HG03571 (cell line): ENCODE results near the gene OCEL1.
A peak's percentile ranks its signal among the peaks of the same experiment; 100 is the strongest.
"Not testable (repeated sequence)": the region's sequence is repeated elsewhere in the genome, so short reads cannot be mapped to it uniquely, and the experiment has no call there.

Experiments used
- ATAC-seq: cut with Tn5 transposase; IDR thresholded peaks from one replicate; pipeline ENCODE4 v1.9.1; 2021; ENCODE audit not compliant: unreplicated experiment

OCEL1 gene

DNA sequence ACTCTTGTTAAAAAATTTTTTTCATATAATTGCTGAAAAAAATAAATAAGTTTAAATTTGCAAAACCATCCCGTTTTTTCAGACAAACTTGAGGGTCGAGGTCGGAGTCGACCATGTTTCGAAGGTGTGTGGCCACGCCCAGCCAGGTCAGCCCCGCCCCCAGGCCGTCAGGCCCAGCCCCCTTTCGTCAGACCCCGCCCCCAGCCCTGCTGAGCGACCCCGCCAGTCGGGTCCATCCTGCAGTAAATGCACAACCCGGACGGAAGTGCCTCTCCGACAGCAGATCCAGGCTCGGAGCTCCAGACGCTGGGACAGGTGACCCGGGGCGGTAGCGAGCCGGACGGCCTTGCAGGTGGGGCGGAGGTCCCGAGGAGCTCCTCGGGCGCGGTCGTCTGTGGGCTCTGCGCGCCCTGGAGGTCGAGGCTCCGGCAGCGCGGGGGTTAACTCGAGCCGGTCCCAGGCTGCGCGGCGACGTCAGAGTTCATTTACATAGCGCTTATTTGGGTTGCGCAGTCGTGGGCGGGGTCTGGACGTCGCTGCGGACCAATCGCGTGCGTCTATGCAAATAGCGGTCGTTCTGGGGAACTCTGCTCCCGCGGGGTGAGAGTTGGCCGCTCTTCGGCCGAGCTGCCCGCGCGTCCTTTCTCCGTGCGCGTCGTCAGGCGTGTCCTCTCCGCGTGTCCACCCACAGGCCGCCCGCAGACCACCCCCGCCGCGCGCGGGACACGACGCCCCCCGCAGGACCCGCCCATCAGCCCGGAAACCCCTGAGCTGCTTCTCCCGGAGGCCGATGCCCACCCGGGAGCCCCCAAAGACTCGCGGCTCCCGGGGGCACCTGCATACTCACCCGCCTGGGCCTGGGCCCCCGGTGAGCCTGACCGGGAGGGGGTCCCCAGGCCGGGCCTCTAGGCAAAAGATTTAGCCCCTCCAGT, at the start of gene OCEL1:
Gene OCEL1 (plus strand): TSS at position 225 of the 932 bp plus-strand sequence. CDS start 22 bp downstream, at position 247.
- peak; percentile 81 for ATAC-seq

DNA sequence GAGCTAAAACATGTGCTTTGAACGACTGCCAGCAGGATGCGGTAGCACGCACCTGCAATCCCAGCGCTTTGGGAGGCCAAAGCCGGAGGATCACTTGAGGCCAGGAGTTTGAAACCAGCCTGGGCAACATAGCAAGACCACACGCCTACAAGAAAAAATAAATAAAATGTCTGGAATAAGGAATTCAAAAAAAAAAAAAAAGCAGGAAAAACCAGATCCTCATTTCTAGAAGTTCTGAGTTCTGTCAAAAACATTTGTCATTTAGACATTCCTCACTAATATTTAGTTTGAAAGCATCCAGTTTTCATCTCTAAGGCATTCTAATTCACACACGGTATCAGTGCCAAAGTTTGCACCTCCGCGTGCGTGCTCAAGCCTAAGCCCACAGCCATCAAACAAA, 47.7 kb upstream of the OCEL1 start:
- no peak for ATAC-seq

DNA sequence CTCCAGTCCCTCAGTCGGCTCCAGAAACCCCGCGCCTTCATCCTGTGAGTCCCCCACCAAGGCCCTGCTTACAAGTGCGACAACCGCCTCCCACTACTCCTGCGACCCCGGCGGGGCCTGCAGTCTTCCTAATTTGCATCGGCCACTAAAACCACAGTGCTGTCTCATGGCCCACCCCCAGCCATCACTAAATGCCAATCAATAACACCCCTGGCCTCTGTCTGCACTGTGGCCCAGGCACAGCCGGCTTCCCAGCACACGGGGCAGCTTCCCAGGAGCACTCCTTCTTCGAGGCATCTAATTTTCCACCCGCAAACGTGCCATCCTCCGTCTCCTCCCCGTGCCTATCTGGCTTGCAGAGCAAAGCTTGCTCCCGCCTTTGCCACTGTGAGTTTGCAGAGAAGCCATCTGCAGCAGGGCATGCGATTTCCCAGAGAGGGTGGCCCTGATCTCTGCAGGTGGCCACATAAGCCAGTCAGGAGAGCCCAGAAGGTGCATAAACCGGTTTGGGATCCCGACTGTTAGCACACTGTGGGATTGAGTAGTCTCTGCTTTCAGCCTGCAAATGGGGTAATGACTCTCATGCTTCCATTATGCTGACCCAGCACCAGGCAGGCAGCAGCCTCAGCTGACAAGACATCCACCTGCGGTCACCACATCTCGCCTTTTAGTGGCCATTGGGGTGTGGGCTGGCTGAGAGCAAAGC, 44.9 kb upstream of the OCEL1 start:
- ATAC-seq = no peak

DNA sequence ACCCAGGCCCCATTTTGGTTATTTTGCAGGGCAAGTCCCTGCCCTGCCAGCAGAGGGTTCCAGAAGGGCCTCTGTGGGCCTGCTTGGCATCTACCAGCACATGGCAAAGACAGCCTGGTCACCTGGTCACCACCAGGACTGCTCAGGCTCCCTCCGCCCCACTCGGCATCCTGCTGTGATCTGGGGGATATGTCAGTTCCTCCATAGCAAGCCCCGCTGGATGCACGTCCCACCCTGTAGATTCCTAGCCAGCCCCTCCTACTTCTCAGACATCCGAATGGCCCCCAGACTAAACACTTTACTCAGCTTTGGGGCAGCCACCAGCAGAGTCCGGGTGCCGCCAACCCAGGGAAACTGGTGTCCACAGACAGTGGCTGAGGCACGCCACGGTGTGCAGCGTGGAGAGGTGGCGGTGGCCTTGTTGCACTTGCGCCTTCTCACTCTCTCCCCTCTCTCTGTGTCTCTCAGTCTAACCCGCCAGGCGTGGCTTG, 42.7 kb upstream of the OCEL1 start:
- no peak for ATAC-seq

DNA sequence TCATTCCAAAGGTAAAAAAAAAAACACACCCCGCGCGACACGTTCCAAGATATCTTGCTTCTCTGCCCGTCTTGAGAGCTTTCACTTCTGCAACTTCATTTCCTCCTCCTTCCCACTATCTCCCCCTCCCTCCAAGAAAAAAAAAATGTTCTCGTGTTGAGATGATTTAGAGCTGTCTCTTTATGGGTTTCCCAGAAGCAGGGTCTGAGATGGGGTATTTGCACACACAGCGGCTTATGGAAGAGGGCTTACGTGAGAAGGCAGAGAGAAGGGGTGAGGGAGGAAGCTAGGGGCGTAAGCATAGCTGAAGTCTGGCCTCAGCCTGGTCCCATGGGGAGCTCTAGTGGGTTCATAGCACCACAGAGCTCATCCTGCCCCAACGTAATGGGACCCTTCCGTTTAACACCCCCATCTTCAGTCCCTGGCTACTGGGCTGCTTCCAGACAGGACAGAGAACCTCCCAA, 42.1 kb upstream of the OCEL1 start:
- no peak for ATAC-seq

GRCh38 chr19:17184371-17184841, 41.6 kb upstream of the OCEL1 start:
- no peak for ATAC-seq

GRCh38 chr19:17185590-17185989, 40.4 kb upstream of the OCEL1 start:
- no peak for ATAC-seq

- not testable (repeated sequence) for ATAC-seq
Measured at GRCh38 chr19:17191736-17192135, 34.3 kb upstream of the OCEL1 start.

GRCh38 chr19:17192751-17193150, 33.3 kb upstream of the OCEL1 start:
- no peak for ATAC-seq

- ATAC-seq = no peak
Measured at GRCh38 chr19:17194608-17195007, 31.4 kb upstream of the OCEL1 start.

GRCh38 chr19:17195106-17195505, 30.9 kb upstream of the OCEL1 start:
- ATAC-seq = no peak

GRCh38 chr19:17196610-17197009, 29.4 kb upstream of the OCEL1 start:
- no peak for ATAC-seq

GRCh38 chr19:17197666-17198065, 28.4 kb upstream of the OCEL1 start:
- no peak for ATAC-seq

- ATAC-seq = no peak
Measured at GRCh38 chr19:17200408-17201079, 25.5 kb upstream of the OCEL1 start.

DNA sequence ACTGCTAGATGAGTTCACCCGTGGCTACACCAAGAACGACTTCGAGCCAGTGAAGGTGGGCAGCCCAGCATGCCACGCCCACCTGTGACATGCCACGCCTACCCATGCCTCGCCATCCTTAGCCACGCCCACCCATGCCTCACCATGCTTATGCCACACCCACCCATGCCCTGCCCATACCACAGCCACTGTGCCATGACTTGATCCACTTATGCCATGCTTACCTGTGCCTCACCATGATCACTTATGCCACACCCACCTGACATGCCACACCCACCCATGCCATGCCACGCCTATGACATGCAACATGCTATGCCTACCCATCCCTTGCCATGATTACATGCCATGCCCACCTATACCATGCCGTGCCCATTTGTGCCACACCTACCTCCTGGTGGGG, 23.8 kb upstream of the OCEL1 start:
- ATAC-seq = no peak

DNA sequence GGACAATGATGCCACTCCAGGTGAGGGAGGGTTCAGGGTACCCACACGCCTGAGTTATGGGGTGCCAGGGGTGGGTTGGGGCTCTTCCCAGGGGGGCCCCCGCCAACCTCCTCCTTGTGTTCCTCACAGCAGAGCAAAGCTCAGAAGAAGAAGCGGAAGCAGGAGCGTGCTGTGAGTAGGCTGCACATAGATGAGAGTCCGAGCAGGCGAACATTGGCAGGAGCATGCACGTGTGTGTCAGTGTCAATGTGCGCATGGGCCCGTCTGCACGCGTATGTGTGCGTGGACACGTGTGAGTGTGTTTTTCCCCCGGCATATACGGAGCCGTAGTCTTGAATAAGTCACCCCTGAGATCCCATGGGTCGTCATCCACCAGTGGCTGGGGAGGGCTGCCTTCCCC, 23.3 kb upstream of the OCEL1 start:
- no peak for ATAC-seq

GRCh38 chr19:17205237-17206140, 20.5 kb upstream of the OCEL1 start:
- no peak for ATAC-seq

DNA sequence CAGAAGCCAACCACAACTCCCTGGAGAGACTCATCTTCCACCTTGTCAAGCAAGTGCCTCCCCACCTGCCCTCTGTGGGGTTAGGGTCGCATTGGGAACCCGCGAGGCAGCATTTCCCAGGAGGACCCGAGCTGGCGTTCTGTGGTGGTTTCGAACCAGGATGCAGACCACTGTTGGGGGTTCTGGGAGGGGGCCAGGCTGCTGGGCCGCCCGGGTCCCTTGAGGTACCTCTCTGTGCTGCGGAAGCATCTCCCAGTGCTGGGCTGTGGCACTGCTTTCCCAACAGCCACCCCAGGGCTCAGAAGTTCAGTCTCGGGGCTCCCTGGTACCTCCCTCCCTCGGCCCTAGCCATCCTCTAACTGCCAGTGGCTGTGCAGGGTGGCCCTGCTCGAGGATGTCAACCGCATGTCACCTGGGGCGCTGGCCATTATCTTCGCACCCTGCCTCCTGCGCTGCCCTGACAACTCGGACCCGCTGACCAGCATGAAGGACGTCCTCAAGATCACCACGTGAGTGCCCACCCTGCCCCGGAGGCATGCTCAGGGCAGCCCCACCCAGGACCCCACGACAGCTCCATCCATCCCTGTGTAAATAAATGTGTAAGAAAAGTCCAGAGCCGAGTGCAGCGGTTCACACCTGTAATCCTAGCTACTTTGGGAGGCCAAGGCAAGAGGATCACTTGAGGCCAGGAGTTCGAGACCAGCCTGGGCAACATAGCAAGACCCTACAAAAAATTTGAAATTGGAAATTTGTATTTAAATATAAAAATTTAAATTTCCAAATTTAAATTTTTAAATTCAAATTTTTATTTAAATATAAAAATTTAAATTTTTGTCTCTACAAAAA, 19.1 kb upstream of the OCEL1 start:
- no peak for ATAC-seq
